Spleen (tissue), 11 donors: ENCODE measurements around the gene DMC1. TPM values are rescaled to one million over a fixed set of nuclear protein-coding genes. Genes with fewer than 3 reads are reported as not detected.
A peak's percentile ranks its signal among the peaks of the same experiment; 100 is the strongest.

Source experiments
- DNase-seq: peaks from one replicate; pipeline ENCODE4 v3.0.0-alpha.2; 2020
- H3K27ac ChIP-seq, 8 donors: fragments of 200-600 bp; sonication (generic) in 7 of 8; 1 replicate in 4 of 8; 2 replicates in 4 of 8; pipeline versions ENCODE4 v1.5.0 to v1.8.0; 2016 to 2021; ENCODE audit warnings: inconsistent platforms in 4 of 8, mild to moderate bottlenecking in 4 of 8, moderate library complexity in 1 of 8
- H3K27me3 ChIP-seq, 7 donors: fragments of 200-600 bp; sonication (generic) in 6 of 7; replicated peaks in 1 of 7; 1 replicate in 4 of 7; 2 replicates in 3 of 7; pipeline versions ENCODE4 v1.5.0 to v1.8.0; 2016 to 2021; ENCODE audit warnings: inconsistent platforms in 3 of 7, mild to moderate bottlenecking in 1 of 7
- H3K36me3 ChIP-seq, 6 donors: fragments of 200-600 bp; sonication (generic) in 5 of 6; 1 replicate in 4 of 6; 2 replicates in 2 of 6; pipeline versions ENCODE4 v1.5.0 to v1.8.0; 2016 to 2021; ENCODE audit warnings: inconsistent platforms in 2 of 6
- H3K4me1 ChIP-seq, 6 donors: fragments of 200-600 bp; sonication (generic) in 5 of 6; 1 replicate in 3 of 6; 2 replicates in 3 of 6; pipeline versions ENCODE4 v1.5.0 to v1.8.0; 2016 to 2021; ENCODE audit warnings: inconsistent platforms in 3 of 6
- H3K4me3 ChIP-seq, 8 donors: fragments of 200-600 bp; sonication (generic) in 7 of 8; 1 replicate in 4 of 8; 2 replicates in 4 of 8; pipeline versions ENCODE4 v1.5.0 to v1.8.0; 2016 to 2021; ENCODE audit warnings: inconsistent platforms in 4 of 8, mild to moderate bottlenecking in 4 of 8, moderate library complexity in 2 of 8
- H3K9me3 ChIP-seq, 8 donors: fragments of 200-600 bp; sonication (generic) in 7 of 8; 1 replicate in 4 of 8; 2 replicates in 4 of 8; pipeline versions ENCODE4 v1.5.0 to v1.8.0; 2016 to 2021; ENCODE audit warnings: inconsistent platforms in 4 of 8
- POLR2A ChIP-seq, 3 donors: fragments of 450-650 bp; IDR thresholded peaks; one replicate each; pipeline ENCODE4 v1.5.1; 2017; ENCODE audit warnings: antibody characterized with exemption in 3 of 3, mild to moderate bottlenecking in 1 of 3
- POLR2AphosphoS5 ChIP-seq, 3 donors: sonication (generic); formaldehyde crosslinking; IDR thresholded peaks; one replicate each; pipeline ENCODE4 v1.5.1; 2017; ENCODE audit warnings: antibody characterized with exemption in 3 of 3
- WGBS, 5 donors: extraction: QIAGEN DNeasy Blood & Tissue Kit in 3 of 5; methylation state at CpG; one replicate each; pipeline versions ENCODE4 v1.1.5 to v1.1.7; 2013 to 2018; 5-methylcytosine and 5-hydroxymethylcytosine counted together
- intact Hi-C: fragments of 100-400 bp; cut with DNase I; formaldehyde crosslinking; loops from one replicate; pipeline ENCODE4 v1.15.0; 2023; ENCODE audit warnings: low total_unique reads
- polyA plus RNA-seq, 3 donors: library from polyadenylated mRNA; stranded (reverse); fragments of 200-250 nt; gene quantifications; one replicate each; pipeline ENCODE4 v1.2.1, GENCODE V29; 2013
- total RNA-seq, 7 donors: library from RNA; depleted of rRNA in 3 of 7; stranded (reverse); fragments of >200 nt in 3 of 7; fragmentation: NEBNext Ultra II Directional in 4 of 7; extraction: Animal tissue kit (Norgen Biotek cat#: 25700) in 4 of 7; gene quantifications; one replicate each; pipeline versions ENCODE4 v1.1.0 to v1.2.1, GENCODE V29; 2016 to 2021
- TF ChIP-seq, protein P1 (sequence below), 11 experiments: fragments of 200-600 bp in 7 of 11; fragments of 450-650 bp in 4 of 11; sonication (generic) in 4 of 11; IDR thresholded peaks in 8 of 11; conservative IDR thresholded peaks in 3 of 11; 1 replicate in 7 of 11; 2 replicates in 4 of 11; pipeline versions ENCODE4 v1.4.0 to v1.8.0; 2016 to 2021; ENCODE audit warnings: antibody characterized with exemption in 11 of 11, inconsistent platforms in 4 of 11, mild to moderate bottlenecking in 1 of 11
- donor health status: healthy with polysubstance abuse.
- donor health status: DM: no; HTN: no; CAD: no; lungs with moderate emphysema.
- donor health status: DM: no; HTN: no; CAD: no.
- donor health status: Bipolar disorder and iron deficiency.
- donor health status: healthy.
- donor health status: DM: no; HTN: no; CAD: no.
- donor health status: DM: yes; HTN: yes; CAD: no.

Gene DMC1
- total and polyA plus RNA-seq, 10 donors, result 0.15 to 2.7 (median 0.80) TPM; not detected in 3

- H3K27me3 ChIP-seq, result peaks cover 0 to 8% (median 0%) of the 10 kb centered on the region in 7 donors
- intact Hi-C loops, result loop anchor here (10.0 kb wide), 1 partner anchor 517 kb away; the partner anchor contains the start of gene PICK1
- no peak for DNase-seq
- H3K4me1 ChIP-seq, result peaks cover 0 to 31% (median 21%) of the 10 kb centered on the region in 6 donors
- TF ChIP-seq, protein P1, sequence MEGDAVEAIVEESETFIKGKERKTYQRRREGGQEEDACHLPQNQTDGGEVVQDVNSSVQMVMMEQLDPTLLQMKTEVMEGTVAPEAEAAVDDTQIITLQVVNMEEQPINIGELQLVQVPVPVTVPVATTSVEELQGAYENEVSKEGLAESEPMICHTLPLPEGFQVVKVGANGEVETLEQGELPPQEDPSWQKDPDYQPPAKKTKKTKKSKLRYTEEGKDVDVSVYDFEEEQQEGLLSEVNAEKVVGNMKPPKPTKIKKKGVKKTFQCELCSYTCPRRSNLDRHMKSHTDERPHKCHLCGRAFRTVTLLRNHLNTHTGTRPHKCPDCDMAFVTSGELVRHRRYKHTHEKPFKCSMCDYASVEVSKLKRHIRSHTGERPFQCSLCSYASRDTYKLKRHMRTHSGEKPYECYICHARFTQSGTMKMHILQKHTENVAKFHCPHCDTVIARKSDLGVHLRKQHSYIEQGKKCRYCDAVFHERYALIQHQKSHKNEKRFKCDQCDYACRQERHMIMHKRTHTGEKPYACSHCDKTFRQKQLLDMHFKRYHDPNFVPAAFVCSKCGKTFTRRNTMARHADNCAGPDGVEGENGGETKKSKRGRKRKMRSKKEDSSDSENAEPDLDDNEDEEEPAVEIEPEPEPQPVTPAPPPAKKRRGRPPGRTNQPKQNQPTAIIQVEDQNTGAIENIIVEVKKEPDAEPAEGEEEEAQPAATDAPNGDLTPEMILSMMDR (IDR thresholded peaks at IDR 0.05 in 8 of 11, conservative IDR thresholded peaks at IDR 0.05 in 3 of 11), result peak in 8 of 11 experiments; percentile 12 to 69 (median 46)
- no peak for TF ChIP-seq POLR2A (IDR thresholded peaks at IDR 0.05)
- H3K9me3 ChIP-seq, result no peaks in the 10 kb centered on the region
- no peaks in the 10 kb centered on the region for H3K36me3 ChIP-seq
- H3K4me3 ChIP-seq, result no peak overlapping the region
- no peak overlapping the region for H3K27ac ChIP-seq
- 2 to 8% (median 5%) methylated on average over 3 of the region's 3 CpGs for WGBS, 5 donors
Observed at GRCh38 chr22:38572065-38572464, 2.1 kb upstream of the DMC1 start.

- Histone ChIP-seq H3K4me1 (peaks cover 0 to 31% (median 21%) of the 10 kb centered on the region in 6 donors), H3K4me3 (peak overlapping the region; percentile 44 to 82 (median 54)), H3K27ac (peak overlapping the region in 7 of 8 donors; percentile 21 to 80 (median 69)), H3K36me3 (no peaks in the 10 kb centered on the region), H3K9me3 (no peaks in the 10 kb centered on the region), H3K27me3 (peaks cover 0 to 8% (median 0%) of the 10 kb centered on the region in 7 donors)
- 3 to 5% (median 3%) methylated on average over 14 of the region's 14 CpGs for WGBS, 5 donors
- peak; percentile 78 for DNase-seq
- TF ChIP-seq POLR2AphosphoS5 (IDR thresholded peaks at IDR 0.05) (no peak), POLR2A (IDR thresholded peaks at IDR 0.05) (no peak)
- TF ChIP-seq, protein P1 (IDR thresholded peaks at IDR 0.05 in 8 of 11, conservative IDR thresholded peaks at IDR 0.05 in 3 of 11), result no peak
- intact Hi-C loops, result loop anchor here (10.0 kb wide), 1 partner anchor 516 kb away; the partner anchor contains the start of gene PICK1
Observed at GRCh38 chr22:38570779-38571364, 889 bp upstream of the DMC1 start.

DNA sequence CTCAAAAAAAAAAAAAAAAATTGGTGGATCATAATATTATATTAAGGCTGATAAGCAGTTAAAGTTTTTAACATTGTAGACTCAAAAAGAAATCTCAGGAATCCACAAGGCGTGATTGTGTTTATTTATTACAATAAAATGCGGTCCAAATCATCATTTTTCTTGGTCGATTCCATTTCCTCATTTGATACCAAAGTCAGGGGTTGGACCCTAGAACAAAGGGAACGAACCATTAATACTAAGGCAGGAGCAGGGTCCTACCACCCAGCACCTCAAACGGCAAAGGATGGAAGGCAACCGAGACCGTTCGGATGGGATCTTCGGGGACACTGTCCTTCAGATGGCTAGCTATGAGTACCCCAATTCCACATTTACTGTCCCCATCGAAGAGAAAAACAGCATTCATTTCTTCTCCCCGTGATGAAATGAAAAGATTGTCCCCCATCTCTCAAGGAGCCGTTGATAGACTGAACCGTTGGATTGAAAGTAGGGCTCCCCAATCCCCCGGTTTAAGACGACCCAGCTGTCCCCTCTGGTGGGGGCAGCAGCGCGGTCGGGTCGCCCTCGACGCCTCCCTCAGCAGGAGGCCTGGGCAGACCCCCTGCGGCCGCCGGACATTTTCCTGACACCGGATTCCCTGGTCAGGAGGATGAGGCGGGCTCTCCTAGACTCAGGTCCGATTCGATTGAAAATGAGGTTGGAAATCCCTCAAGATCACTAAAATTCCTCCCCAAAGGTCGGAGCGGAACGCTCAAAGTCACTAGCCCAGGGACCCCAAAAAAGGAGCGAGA lies 607 bp downstream of the DMC1 start:
- no peak for TF ChIP-seq POLR2A (IDR thresholded peaks at IDR 0.05)
- TF ChIP-seq POLR2AphosphoS5 (IDR thresholded peaks at IDR 0.05), result no peak
- TF ChIP-seq, protein P1 (IDR thresholded peaks at IDR 0.05 in 8 of 11, conservative IDR thresholded peaks at IDR 0.05 in 3 of 11), result no peak
- Histone ChIP-seq H3K4me1 (peaks cover 0 to 31% (median 21%) of the 10 kb centered on the region in 6 donors), H3K36me3 (no peaks in the 10 kb centered on the region), H3K27me3 (peaks cover 0 to 8% (median 0%) of the 10 kb centered on the region in 7 donors), H3K4me3 (peak overlapping the region; percentile 20 to 82 (median 52)), H3K9me3 (no peaks in the 10 kb centered on the region), H3K27ac (peak overlapping the region in 5 of 8 donors; percentile 17 to 73 (median 59))
- WGBS, 5 donors, result 30 to 46% (median 35%) methylated on average over 31 to 32 of the region's 32 CpGs
- peak; percentile 79 for DNase-seq
- intact Hi-C loops, result no loop called here
